GM18868 (cell line): Measurements from ENCODE around the gene ADAT3.

ENCODE experiments used
- ATAC-seq: cut with Tn5 transposase; IDR thresholded peaks from one replicate; pipeline ENCODE4 v1.9.1; 2021; ENCODE audit warnings: mild to moderate bottlenecking, moderate library complexity; ENCODE audit not compliant: unreplicated experiment

Gene ADAT3

GRCh38 chr19:1912760-1913505 is 7.7 kb downstream of the ADAT3 start:
- ATAC-seq, result no peak

GRCh38 chr19:1913781-1914577 is 8.8 kb downstream of the ADAT3 start:
- no peak for ATAC-seq

GRCh38 chr19:1914826-1915341 is 9.7 kb downstream of the ADAT3 start:
- ATAC-seq, result no peak

- ATAC-seq, result no peak
These were observed 11.9 kb downstream of the ADAT3 start for GRCh38 chr19:1917146-1917545.

- ATAC-seq, result no peak
These were observed 12.7 kb downstream of the ADAT3 start for GRCh38 chr19:1917926-1918325.

GRCh38 chr19:1918975-1919374 is 13.8 kb downstream of the ADAT3 start:
- no peak for ATAC-seq

- no peak for ATAC-seq
These were observed 15.4 kb downstream of the ADAT3 start for GRCh38 chr19:1920644-1921043.

- ATAC-seq, result no peak
These were observed 16.1 kb downstream of the ADAT3 start for GRCh38 chr19:1921326-1921725.

GRCh38 chr19:1921825-1922224 is 16.6 kb downstream of the ADAT3 start:
- no peak for ATAC-seq

- ATAC-seq, result no peak
These were observed 17.6 kb downstream of the ADAT3 start for GRCh38 chr19:1922803-1923202.

- no peak for ATAC-seq
These were observed 18.1 kb downstream of the ADAT3 start for GRCh38 chr19:1923319-1923718.

- no peak for ATAC-seq
These were observed 19.2 kb downstream of the ADAT3 start for GRCh38 chr19:1924320-1924961.

GRCh38 chr19:1925544-1925943 is 20.3 kb downstream of the ADAT3 start:
- ATAC-seq, result no peak

GRCh38 chr19:1929021-1929742 is 24.0 kb downstream of the ADAT3 start:
- ATAC-seq, result no peak

GRCh38 chr19:1931445-1931844 is 26.2 kb downstream of the ADAT3 start:
- no peak for ATAC-seq

- ATAC-seq, result no peak
These were observed 27.2 kb downstream of the ADAT3 start for GRCh38 chr19:1932395-1932794.

- ATAC-seq, result no peak
These were observed 28.0 kb downstream of the ADAT3 start for GRCh38 chr19:1933244-1933643.

- no peak for ATAC-seq
These were observed 28.7 kb downstream of the ADAT3 start for GRCh38 chr19:1933942-1934341.

- no peak for ATAC-seq
These were observed 30.4 kb downstream of the ADAT3 start for GRCh38 chr19:1935484-1936208.

GRCh38 chr19:1936430-1936829 is 31.2 kb downstream of the ADAT3 start:
- no peak for ATAC-seq
